Activated gamma-delta T cell treated with anti-CD3 and anti-CD28 coated beads, Interleukin-2, amount 50 U/mL, for 16 hours (primary cell): ENCODE measurements around the gene GHDC.
"Not testable (repeated sequence)": the region's sequence is repeated elsewhere in the genome, so short reads cannot be mapped to it uniquely, and the experiment has no call there.

Experiments used
- DNase-seq: peaks from one replicate; pipeline ENCODE4 v3.0.0-alpha.2; 2020; ENCODE audit warnings: low read depth

The GHDC gene

DNA sequence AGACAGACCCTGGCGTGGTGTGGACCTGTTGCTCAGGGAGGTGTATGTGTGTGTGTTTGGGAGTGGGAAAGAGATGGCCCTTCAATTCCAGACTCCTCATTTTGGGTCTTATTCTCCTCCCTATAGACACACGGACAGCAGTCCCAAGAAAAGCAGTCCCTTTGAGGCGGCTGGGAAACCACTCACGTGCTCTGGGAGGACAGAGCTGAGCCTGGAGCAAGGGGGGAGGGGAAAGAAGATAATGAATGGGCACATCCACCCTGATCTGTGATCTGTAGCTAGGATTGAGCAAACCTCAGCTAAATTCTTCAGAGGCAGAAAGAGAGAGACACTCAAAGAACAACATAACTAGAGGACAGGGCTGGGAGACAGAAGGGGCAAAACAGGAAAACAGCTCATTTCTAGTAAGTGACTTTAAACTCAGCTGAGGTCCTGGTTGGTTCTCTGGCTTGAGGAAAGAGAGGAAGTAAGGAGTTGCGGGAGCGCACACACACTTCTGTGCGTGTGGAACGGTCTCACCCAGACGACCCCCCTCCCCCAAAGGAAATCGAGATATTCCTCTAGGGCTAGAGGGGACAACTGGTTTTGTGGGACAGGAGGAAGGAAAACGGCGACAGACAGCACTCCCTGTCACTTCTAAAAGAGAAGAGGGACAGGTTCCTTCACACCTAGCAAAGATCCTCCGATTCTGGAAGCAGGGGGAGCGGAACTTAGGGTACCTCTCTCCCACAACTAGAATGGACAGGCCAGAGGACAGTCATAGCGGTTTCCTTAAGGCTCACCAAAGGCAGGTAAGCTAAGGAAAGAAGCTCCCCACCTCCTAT is 40.2 kb downstream of the GHDC start:
- no peak for DNase-seq

DNA sequence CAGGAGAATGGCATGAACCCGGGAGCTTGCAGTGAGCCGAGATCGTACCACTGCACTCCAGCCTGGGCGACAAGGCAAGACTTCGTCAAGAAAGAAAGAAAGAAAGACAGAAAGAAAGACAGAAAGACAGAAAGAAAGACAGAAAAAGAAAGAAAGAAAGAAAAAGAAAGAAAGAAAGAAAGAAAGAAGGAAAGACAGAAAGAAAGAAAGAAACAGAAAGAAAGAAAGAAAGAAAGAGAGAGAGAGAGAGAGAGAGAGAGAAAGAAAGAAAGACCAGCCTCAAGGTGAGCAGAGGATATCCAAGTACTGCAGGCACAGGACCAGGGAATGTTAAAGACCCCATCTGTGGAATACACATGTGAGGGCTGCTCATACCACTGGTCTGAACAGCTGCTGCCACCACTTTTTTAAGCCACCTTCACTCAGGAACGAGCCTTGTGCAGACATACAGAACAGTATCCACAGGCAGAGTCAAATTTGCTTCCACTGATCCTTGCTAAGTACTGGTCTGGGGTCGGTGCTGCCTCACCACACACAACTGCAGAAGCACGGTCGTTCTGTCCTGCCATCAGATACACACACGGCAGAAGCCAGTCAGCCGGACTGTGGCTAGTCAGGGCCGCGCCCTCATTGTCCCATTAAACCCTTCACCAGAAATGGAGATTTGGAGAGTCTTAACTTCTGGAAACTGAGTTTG is 47.2 kb downstream of the GHDC start:
- no peak for DNase-seq

DNA sequence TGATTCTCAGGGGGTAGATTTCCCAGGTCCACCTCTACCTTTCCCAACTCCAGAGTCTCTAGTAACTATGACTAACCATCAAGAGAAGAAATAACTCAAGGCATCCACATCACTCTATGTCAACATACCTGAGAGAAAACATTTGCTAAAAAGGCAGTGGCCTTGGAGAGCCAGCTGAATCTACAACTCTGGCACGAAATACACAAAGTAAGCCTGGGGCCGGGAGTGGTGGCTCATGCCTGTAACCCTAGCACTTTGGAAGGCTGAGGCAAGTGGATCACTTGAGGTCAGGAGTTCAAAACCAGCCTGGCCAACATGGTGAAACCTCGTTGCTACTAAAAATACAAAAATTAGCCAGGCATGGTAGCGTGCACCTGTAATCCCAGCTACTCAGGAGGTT is 51.2 kb downstream of the GHDC start:
- DNase-seq = not testable (repeated sequence)

DNA sequence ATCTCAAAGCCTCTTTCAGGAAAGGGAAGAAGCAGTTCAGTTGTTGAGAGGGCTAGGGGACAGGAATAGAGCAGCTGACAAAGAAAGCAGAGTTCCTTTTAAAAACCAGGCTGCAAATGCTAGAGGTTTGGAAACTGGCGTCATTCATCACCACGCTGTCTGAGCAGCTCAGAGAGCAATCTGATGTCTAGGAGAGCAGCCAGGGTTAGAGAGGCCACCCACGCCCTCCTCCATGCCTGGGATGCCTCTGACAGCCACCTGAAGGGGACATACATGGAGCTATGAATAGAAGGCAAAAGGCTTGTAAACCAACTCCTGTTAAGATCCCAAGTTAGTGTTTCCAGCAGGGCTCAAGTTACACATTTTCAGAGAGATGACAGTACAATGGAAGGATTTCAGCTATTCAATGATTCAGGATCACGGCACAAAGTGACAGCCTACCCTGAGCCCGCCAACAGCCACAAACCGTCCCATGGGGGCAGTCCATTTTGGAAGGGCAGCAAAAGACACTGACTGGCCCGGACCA is 51.9 kb downstream of the GHDC start:
- DNase-seq = no peak

DNA sequence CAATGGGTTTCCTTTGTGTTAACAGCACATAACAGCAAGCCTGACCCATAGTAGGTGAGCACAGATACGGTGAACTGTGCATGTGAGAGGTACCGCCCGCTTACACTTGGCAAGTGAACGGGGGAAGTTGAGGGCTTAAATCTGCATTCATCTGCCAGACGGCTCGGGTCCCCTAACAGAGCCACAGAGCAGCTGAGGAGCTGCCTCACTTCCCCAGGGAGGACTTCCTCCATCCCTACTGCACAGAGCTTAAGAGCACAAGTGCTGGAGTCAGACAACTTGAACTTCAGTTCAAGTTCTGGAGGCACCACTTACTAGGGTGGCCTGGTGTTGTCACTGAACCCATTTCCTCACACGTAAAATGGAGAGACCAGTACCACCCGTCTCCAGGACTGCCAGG is 52.9 kb downstream of the GHDC start:
- DNase-seq = no peak

DNA sequence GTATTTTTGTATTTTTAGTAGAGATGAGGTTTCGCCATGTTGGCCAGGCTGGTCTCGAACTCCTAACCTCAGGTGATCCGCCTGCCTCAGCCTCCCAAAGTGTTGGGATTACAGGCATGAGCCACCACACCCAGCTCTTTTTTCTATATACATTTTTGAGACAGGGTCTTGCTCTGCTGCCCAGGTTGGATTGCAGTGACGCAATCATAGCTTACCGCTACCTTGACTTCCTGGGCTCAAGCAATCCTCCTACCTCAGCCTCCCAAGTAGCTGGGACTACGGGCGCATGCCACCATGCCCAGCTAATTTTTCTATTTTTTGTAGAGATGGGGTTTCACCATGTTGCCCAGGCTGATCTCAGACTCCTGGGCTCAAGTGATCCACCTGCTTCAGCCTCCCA is 53.6 kb downstream of the GHDC start:
- not testable (repeated sequence) for DNase-seq
